Rectal smooth muscle tissue (tissue), 1 donor: ENCODE results near the gene PLEKHG4.

Source experiments
- H3K27ac ChIP-seq: one replicate; pipeline ENCODE4 v1.7.0; 2013; ENCODE audit warnings: low read depth, low read length, inconsistent platforms
- H3K27me3 ChIP-seq: one replicate; pipeline ENCODE4 v1.7.0; 2013; ENCODE audit warnings: low read length; ENCODE audit not compliant: control insufficient read depth, insufficient read depth
- H3K36me3 ChIP-seq: one replicate; pipeline ENCODE4 v1.7.0; 2013; ENCODE audit warnings: low read length; ENCODE audit not compliant: control insufficient read depth, insufficient read depth
- H3K4me1 ChIP-seq: one replicate; pipeline ENCODE4 v1.7.0; 2013; ENCODE audit warnings: low read length; ENCODE audit not compliant: control insufficient read depth, insufficient read depth
- H3K4me3 ChIP-seq: one replicate; pipeline ENCODE4 v1.7.0; 2013; ENCODE audit warnings: low read length
- H3K9ac ChIP-seq: one replicate; pipeline ENCODE4 v1.7.0; 2013; ENCODE audit warnings: low read length

Gene PLEKHG4

GRCh38 chr16:67291461-67291860 is 12.1 kb downstream of the PLEKHG4 start:
- H3K27me3 ChIP-seq = no peaks in the 10 kb centered on the region
- H3K4me3 ChIP-seq = no peak overlapping the region
- H3K27ac ChIP-seq = no peak overlapping the region
- H3K4me1 ChIP-seq = no peaks in the 10 kb centered on the region
- H3K36me3 ChIP-seq = no peaks in the 10 kb centered on the region
- H3K9ac ChIP-seq = no peak overlapping the region

DNA sequence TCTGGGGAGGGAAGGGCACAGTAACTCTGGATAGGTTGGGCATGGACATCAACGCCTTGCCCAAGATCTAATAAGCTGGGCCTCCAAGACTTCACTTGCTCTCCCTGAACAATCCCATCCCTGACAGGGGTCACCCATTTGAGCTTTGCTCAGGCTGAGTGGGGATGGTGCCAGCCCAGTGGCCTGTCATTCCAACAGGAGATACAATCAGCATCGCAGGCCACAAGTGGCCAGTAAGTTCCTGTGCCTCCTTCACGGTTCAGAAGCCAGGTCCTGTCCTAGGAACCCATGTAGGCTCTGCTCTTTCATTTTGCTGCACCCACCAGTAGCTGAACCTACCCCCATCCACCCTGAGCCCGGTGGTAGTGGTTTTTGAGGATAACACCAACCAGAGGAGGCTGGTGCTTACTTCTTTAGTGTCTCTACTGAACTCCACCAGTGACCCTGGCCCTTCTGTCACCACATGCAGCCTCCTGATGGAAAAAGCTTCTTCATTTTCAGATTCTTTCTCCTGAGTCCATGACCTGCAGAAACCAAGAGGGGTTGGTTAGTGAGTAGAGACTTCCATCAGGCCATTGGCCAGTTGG is 14.9 kb downstream of the PLEKHG4 start:
- Histone ChIP-seq H3K9ac (no peak overlapping the region), H3K27ac (no peak overlapping the region), H3K4me3 (no peak overlapping the region), H3K27me3 (no peaks in the 10 kb centered on the region), H3K4me1 (no peaks in the 10 kb centered on the region), H3K36me3 (no peaks in the 10 kb centered on the region)

DNA sequence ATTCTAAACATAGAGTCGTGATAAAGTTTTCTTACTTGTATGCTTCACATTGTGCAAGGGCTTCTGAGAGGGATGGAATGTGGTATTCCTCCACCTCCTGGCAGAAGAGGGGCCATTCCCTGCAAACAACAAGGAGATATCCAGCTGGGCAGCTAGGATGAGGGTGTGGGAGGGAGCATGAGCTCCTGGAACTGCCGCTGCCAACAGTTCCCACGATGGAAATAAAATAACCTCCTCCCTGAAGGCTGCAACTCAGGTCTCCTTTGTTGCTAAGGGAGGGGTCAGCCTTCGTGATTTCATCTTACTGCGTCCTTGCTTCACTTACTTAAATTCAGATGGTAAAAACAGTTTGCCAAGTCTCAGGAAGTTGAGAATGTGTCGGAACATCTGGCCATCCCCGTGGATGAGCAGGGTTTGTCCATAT is 15.6 kb downstream of the PLEKHG4 start:
- H3K27ac ChIP-seq = no peak overlapping the region
- no peaks in the 10 kb centered on the region for H3K4me1 ChIP-seq
- H3K9ac ChIP-seq = no peak overlapping the region
- no peaks in the 10 kb centered on the region for H3K27me3 ChIP-seq
- no peaks in the 10 kb centered on the region for H3K36me3 ChIP-seq
- no peak overlapping the region for H3K4me3 ChIP-seq

GRCh38 chr16:67296420-67296819 is 17.1 kb downstream of the PLEKHG4 start:
- H3K9ac ChIP-seq = no peak overlapping the region
- no peaks in the 10 kb centered on the region for H3K27me3 ChIP-seq
- no peaks in the 10 kb centered on the region for H3K4me1 ChIP-seq
- H3K36me3 ChIP-seq = no peaks in the 10 kb centered on the region
- no peak overlapping the region for H3K4me3 ChIP-seq
- no peak overlapping the region for H3K27ac ChIP-seq

- Histone ChIP-seq H3K27ac (no peak overlapping the region), H3K36me3 (no peaks in the 10 kb centered on the region), H3K4me1 (no peaks in the 10 kb centered on the region), H3K9ac (no peak overlapping the region), H3K4me3 (no peak overlapping the region), H3K27me3 (no peaks in the 10 kb centered on the region)
These were observed 18.9 kb downstream of the PLEKHG4 start for GRCh38 chr16:67298277-67298676.

- Histone ChIP-seq H3K27ac (no peak overlapping the region), H3K27me3 (no peaks in the 10 kb centered on the region), H3K9ac (no peak overlapping the region), H3K4me3 (no peak overlapping the region), H3K4me1 (no peaks in the 10 kb centered on the region), H3K36me3 (no peaks in the 10 kb centered on the region)
These were observed 19.9 kb downstream of the PLEKHG4 start for GRCh38 chr16:67299269-67299668.

GRCh38 chr16:67301080-67301782 is 21.9 kb downstream of the PLEKHG4 start:
- no peak overlapping the region for H3K27ac ChIP-seq
- no peak overlapping the region for H3K9ac ChIP-seq
- H3K27me3 ChIP-seq = no peaks in the 10 kb centered on the region
- no peak overlapping the region for H3K4me3 ChIP-seq
- no peaks in the 10 kb centered on the region for H3K36me3 ChIP-seq
- no peaks in the 10 kb centered on the region for H3K4me1 ChIP-seq

GRCh38 chr16:67302076-67302475 is 22.7 kb downstream of the PLEKHG4 start:
- H3K9ac ChIP-seq = no peak overlapping the region
- H3K4me3 ChIP-seq = no peak overlapping the region
- no peaks in the 10 kb centered on the region for H3K36me3 ChIP-seq
- no peaks in the 10 kb centered on the region for H3K4me1 ChIP-seq
- H3K27ac ChIP-seq = no peak overlapping the region
- no peaks in the 10 kb centered on the region for H3K27me3 ChIP-seq

DNA sequence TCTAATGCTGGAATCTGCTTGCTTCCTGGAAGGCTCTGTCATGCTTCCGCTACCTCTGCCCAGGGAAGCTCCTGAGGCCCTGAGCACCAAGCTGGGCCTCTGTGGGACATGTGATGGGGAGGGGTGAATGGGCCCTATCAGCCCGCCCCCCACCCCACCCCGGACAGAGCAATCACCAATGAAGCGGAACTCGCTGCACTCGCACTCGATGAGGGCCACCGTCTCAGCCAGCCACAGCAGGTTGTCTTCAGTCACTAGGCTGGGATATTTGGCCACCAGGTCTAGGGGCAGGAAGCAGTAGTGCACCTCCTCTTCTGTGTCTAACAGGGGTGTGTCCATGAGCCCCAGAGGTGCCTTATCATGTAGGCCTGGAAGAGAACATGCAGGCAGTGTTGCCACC is 23.6 kb downstream of the PLEKHG4 start:
- no peaks in the 10 kb centered on the region for H3K27me3 ChIP-seq
- no peaks in the 10 kb centered on the region for H3K4me1 ChIP-seq
- no peak overlapping the region for H3K9ac ChIP-seq
- H3K36me3 ChIP-seq = no peaks in the 10 kb centered on the region
- no peak overlapping the region for H3K4me3 ChIP-seq
- no peak overlapping the region for H3K27ac ChIP-seq

DNA sequence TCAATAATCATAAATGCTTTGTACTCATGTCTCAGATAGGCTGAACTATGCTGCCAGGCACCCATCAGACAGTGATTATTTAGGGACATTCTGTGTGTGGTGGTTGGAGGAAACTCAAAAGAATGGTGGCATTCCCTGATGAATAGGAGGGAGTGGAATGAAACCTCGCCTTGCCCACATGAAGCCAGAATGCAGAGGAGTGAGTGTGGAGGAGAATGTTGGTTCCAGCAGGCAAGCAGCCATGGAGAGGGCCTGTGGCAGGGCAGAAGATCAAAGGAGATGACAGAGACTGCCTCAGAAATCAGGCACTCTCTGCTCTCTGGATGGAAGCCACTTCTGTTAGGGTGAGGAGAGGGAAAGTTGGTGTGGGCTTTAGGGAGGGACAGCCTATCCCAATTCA is 24.7 kb downstream of the PLEKHG4 start:
- Histone ChIP-seq H3K4me1 (no peaks in the 10 kb centered on the region), H3K36me3 (no peaks in the 10 kb centered on the region), H3K27me3 (no peaks in the 10 kb centered on the region), H3K4me3 (no peak overlapping the region), H3K9ac (no peak overlapping the region), H3K27ac (no peak overlapping the region)

DNA sequence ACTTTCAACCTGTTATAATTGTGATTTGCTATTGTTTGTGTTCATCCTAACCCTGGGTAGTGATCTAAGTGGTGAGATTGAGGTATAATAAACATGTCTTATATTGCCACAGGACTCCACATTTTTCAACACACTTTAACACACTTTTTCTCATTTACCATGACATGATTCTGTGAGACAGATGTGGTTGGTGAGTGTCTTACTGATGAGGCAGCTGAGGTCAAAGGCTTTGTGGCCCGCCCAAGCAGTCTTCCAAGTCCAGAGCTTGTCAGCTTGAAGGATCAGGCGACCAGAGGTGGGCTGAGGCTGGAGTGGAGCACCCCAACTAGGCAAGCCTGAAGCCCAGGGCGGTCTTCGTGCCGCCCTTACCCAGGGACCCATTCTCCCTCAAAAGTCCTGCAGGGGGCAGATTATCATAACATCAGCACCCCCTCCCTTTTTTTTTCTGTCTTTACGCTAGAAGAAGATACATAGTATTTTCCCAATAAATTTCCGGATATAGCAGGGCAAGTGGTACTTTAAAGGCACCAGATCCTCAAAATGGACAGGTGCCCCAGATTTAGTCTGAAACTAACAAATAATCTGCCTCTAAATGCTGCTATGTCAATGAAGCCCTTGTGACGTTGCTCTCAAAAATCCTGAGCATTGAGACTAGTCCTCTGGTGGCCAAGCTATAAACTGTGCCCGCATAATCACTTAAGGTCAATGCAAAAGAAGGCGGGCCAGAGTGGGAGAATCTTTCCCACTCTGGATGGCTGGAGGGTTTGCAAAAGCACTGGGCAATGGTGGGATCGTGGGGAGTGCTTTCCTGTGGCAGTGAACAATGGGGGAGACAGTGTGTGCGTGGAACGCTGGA is 26.1 kb downstream of the PLEKHG4 start:
- Histone ChIP-seq H3K27me3 (no peaks in the 10 kb centered on the region), H3K4me3 (no peak overlapping the region), H3K4me1 (no peaks in the 10 kb centered on the region), H3K27ac (no peak overlapping the region), H3K36me3 (no peaks in the 10 kb centered on the region), H3K9ac (no peak overlapping the region)

DNA sequence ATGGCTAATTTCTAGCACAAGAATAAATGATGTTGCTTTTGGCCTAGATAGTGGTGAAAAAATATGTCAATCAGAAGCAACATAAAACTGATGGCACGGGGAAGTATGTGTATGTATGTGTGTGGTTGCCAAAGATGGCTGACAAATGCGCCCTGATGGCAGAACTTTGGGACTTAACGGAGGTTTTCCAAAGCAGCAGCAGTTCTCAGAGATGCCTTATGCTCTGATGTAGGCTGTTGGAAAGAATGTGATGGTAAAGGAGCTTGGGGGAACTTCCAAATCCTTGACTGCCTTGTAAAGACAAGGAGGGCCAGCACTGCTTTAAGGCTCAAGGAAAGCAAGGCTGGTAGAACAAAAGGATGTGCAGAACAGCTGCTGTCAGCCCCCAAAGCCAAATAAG is 31.2 kb downstream of the PLEKHG4 start:
- Histone ChIP-seq H3K36me3 (no peaks in the 10 kb centered on the region), H3K27ac (no peak overlapping the region)

More for the DNA sequence above, 31.2 kb downstream of the PLEKHG4 start:
- H3K4me3 ChIP-seq = no peak overlapping the region
- no peak overlapping the region for H3K9ac ChIP-seq
- H3K27me3 ChIP-seq = no peaks in the 10 kb centered on the region
- no peaks in the 10 kb centered on the region for H3K4me1 ChIP-seq
